ENCODE data around the gene S1PR3. TPM values are rescaled to one million over a fixed set of nuclear protein-coding genes. Genes with fewer than 3 reads are reported as not detected.

The S1PR3 gene
- total RNA-seq, 2 experiments from 2014 or later: not detected

DNA sequence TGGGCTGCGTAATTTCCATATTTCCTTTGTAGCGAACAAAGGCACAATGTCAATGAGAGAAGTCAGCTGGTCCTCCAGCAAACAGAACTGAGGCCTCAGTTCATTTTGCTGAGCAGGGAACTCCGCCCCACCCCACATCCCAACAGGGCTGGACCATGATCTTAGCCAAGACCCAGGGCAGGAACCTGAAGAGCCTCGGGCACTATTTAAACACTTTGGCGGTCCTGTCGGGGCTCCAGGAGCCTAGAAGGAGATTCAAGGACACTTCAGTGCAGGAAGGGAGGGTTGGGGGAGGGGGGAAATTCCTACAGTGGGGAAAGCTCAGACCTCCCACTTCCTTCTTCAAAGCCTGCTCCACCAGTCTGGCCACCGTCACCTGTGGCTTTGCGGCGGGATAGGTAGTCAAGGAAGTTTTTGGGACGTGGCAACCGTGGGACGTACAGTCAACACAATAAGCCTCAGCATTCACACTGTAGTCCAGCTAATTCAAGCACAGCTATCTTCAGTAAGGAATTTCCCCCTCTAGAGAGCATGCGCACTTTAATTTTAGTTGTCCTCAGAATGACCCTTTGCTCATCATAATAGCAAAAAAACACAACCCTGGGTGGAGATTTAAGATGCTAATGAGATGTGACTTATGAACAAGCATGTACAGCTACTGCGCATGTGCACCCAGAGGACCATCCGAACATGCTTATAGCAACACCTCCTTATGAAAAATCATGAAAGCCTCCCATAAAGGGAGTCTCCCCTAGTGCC is 30.9 kb downstream of the S1PR3 start:
- Mint-ChIP-seq H3K36me3 (ENCODE audit: low read depth) (no peaks in the 10 kb centered on the region), H3K9me3 (ENCODE audit: insufficient read depth) (no peaks in the 10 kb centered on the region), H3K4me1 (ENCODE audit: low read depth) (no peaks in the 10 kb centered on the region), H3K27me3 (ENCODE audit: low read depth) (peaks cover 8% of the 10 kb centered on the region), H3K4me3 (no peak overlapping the region), H3K27ac (no peak overlapping the region)
- POLR2A ChIA-PET: no interaction called here
- CTCF ChIA-PET: no interaction called here
- no peak for ATAC-seq
- no peak for DNase-seq

DNA sequence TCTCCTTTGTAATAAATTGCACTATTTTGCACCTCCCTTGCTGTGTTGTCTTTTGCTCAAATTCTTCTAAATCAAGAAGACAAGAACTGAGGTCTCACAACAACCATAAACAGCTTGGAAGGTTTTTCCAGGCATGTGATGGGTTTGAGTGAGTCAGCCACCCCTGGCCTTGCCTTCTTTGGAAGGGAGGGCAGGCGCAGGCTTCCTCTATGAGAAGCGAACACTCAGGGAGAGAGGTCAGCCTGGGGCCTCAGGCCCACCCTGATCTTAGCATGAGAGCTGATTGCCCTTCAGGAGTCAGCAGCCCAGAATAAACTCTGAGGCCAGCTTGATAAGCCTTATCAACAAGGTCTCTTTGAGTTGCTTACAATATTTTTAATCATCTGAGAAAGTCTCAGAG is 31.6 kb downstream of the S1PR3 start:
- DNase-seq (no peak), ATAC-seq (no peak)
- ChIA-PET CTCF (no interaction called here), POLR2A (no interaction called here)
- H3K4me1 Mint-ChIP-seq (ENCODE audit: low read depth): no peaks in the 10 kb centered on the region
- H3K4me3 Mint-ChIP-seq: no peak overlapping the region
- no peaks in the 10 kb centered on the region for H3K36me3 Mint-ChIP-seq (ENCODE audit: low read depth)
- H3K27ac Mint-ChIP-seq: no peak overlapping the region
- H3K27me3 Mint-ChIP-seq (ENCODE audit: low read depth): peaks cover 5% of the 10 kb centered on the region
- H3K9me3 Mint-ChIP-seq (ENCODE audit: insufficient read depth): no peaks in the 10 kb centered on the region

DNA sequence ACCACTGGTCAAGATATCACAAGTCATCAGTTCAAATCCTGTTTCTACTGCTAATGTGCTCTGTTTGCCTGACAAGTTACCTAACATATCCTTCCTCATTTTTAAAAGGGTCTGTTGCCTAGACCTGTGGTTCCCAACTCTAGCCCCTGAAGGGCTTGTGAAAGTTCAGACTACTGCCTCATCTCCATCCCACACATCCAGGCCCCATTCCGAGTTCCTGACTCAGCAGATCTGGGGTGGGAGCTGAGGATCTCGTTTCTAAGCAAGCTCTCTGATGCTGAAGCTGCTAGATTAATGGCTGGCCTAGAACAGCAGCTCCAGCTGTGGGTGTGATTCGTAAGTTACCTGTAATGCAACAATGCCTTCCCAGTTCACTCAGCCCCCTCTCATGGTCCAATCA is 32.5 kb downstream of the S1PR3 start:
- ChIA-PET CTCF (no interaction called here), POLR2A (no interaction called here)
- Mint-ChIP-seq H3K36me3 (ENCODE audit: low read depth) (no peaks in the 10 kb centered on the region), H3K27ac (no peak overlapping the region), H3K27me3 (ENCODE audit: low read depth) (peaks cover 2% of the 10 kb centered on the region), H3K4me3 (no peak overlapping the region), H3K4me1 (ENCODE audit: low read depth) (no peaks in the 10 kb centered on the region), H3K9me3 (ENCODE audit: insufficient read depth) (no peaks in the 10 kb centered on the region)
- ATAC-seq: no peak
- DNase-seq: no peak

DNA sequence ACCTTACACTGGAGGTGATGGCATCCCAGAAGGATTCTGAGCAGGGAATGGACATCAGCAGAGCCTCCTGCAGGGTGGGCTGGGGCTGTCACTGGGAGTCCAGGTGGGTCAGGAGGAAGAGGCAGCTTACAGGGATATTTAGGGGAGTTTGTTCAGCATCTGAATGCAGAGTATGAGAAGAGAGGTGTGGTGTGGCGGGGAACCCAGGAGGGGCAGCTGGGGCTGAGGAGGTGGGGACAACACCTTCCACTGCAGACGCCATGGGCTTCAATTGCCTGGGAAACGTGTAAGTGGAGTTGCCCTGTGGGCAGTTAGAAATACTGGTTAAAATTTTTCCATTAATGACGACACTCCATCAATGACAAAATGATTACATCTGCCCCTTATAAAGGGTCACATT is 33.5 kb downstream of the S1PR3 start:
- Mint-ChIP-seq H3K4me1 (ENCODE audit: low read depth) (no peaks in the 10 kb centered on the region), H3K36me3 (ENCODE audit: low read depth) (no peaks in the 10 kb centered on the region), H3K27ac (no peak overlapping the region), H3K9me3 (ENCODE audit: insufficient read depth) (no peaks in the 10 kb centered on the region), H3K4me3 (no peak overlapping the region), H3K27me3 (ENCODE audit: low read depth) (peaks cover 6% of the 10 kb centered on the region)
- ATAC-seq: no peak
- POLR2A ChIA-PET: no interaction called here
- CTCF ChIA-PET: no interaction called here
- DNase-seq: no peak

DNA sequence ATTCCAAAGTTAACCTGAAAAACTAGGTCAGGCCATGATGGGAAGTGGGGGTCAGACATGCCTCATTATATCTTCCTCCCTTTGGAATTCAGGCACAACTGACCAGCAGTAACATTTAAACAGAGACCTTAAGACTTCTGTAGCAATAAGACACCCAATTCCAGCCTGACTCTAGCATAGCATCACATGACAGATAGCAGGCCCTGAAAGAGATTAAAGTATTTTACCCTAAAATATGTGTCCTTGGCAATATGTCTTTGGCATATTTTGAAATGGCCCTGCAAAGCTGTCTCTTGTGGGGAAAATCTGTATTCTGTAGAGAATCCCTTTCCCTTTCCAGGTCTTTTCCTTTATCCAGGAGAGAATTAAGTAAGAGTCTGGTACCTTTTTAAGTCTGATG is 34.3 kb downstream of the S1PR3 start:
- Mint-ChIP-seq H3K4me1 (ENCODE audit: low read depth) (no peaks in the 10 kb centered on the region), H3K4me3 (no peak overlapping the region), H3K27ac (no peak overlapping the region), H3K9me3 (ENCODE audit: insufficient read depth) (peaks cover 7% of the 10 kb centered on the region), H3K36me3 (ENCODE audit: low read depth) (no peaks in the 10 kb centered on the region), H3K27me3 (ENCODE audit: low read depth) (peaks cover 6% of the 10 kb centered on the region)
- CTCF ChIA-PET: no interaction called here
- POLR2A ChIA-PET: no interaction called here
- ATAC-seq: no peak
- no peak for DNase-seq

DNA sequence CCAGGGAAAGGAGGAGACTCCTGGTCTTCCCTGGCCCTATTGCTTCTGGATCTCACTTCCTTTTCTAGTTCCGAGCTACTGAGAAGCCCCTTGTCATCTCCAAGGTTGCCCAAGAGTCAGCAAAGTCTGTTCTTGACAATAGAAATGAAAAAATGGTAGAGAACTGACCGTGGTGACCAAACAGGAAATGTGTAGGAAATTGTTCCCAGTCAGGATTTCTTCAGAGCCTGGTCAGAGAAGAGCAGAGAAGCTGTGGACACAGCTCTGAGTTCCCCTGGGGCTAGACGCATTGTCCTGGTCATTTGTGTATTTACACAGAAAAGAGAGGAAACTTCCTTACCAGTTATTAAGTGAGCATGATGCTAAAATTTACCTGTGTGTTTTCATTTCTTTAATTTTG is 35.6 kb downstream of the S1PR3 start:
- Mint-ChIP-seq H3K36me3 (ENCODE audit: low read depth) (no peaks in the 10 kb centered on the region), H3K27me3 (ENCODE audit: low read depth) (peaks cover 9% of the 10 kb centered on the region), H3K9me3 (ENCODE audit: insufficient read depth) (peaks cover 10% of the 10 kb centered on the region), H3K27ac (no peak overlapping the region), H3K4me1 (ENCODE audit: low read depth) (no peaks in the 10 kb centered on the region), H3K4me3 (no peak overlapping the region)
- DNase-seq (no peak), ATAC-seq (no peak)
- CTCF ChIA-PET: no interaction called here
- POLR2A ChIA-PET: no interaction called here

DNA sequence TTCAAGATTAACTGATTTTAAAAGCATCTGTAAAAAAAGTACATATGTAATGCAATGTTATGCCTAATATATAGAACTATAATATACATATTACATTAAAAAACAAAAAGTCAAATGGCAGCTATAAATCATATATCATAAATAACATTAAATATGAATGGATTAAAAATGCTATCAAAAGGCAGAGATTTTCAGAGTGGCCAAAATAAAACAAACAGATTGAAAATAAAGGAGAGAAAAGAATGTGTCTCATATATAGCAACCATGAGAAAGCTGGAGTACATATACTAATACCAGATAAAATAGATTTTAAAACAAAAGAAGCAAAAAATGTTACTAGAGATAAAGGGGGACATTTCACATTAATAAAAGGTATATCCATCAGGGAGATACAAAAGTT is 38.5 kb downstream of the S1PR3 start:
- Mint-ChIP-seq H3K36me3 (ENCODE audit: low read depth) (no peaks in the 10 kb centered on the region), H3K4me1 (ENCODE audit: low read depth) (no peaks in the 10 kb centered on the region), H3K4me3 (no peak overlapping the region), H3K27me3 (ENCODE audit: low read depth) (peaks cover 18% of the 10 kb centered on the region), H3K27ac (no peak overlapping the region), H3K9me3 (ENCODE audit: insufficient read depth) (peaks cover 10% of the 10 kb centered on the region)
- ChIA-PET POLR2A (no interaction called here), CTCF (no interaction called here)
- DNase-seq (no peak), ATAC-seq (no peak)

DNA sequence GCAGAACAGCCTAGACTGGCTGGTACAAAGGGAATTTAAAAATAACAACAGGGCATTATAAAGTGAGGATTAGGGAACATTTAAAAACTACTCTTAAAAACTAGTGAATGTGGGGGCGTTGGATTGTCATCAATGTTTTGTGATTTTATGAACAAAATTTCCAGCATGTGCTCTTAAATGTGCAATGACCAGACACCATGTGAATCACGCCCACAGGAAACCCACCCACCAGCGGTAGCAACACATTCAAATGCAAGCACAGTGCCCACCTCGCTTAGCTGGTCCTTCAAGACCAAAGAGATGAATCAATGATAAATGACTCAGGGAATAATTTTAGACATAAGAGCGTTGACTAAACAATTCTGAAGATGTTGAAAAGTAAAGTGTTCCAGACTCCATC is 40.9 kb downstream of the S1PR3 start:
- CTCF ChIA-PET: no interaction called here

DNA sequence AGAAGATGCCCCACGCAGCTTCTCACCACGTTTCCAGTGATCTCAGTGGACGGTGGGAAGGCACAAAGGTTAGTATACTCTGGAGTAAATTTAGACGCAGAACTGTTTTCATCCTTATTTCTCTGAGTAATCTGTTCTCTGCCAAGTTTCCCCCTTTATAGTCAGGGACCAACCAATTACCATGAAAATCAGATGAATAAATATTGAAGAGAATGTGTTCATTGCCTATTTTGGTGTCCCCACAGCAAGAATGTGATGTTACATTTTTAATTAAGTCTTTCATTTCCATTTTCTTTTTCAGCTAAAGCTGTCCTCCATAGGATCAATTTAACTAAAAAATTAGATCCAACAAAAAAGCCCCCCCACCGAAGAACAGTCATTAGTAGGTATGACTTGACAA is 41.4 kb downstream of the S1PR3 start:
- no peak overlapping the region for H3K27ac Mint-ChIP-seq
- peaks cover 25% of the 10 kb centered on the region for H3K27me3 Mint-ChIP-seq (ENCODE audit: low read depth)

More for the DNA sequence above, 40.9 kb downstream of the S1PR3 start:
- Mint-ChIP-seq H3K4me3 (no peak overlapping the region), H3K27ac (no peak overlapping the region), H3K4me1 (ENCODE audit: low read depth) (no peaks in the 10 kb centered on the region), H3K9me3 (ENCODE audit: insufficient read depth) (peaks cover 10% of the 10 kb centered on the region), H3K27me3 (ENCODE audit: low read depth) (peaks cover 26% of the 10 kb centered on the region), H3K36me3 (ENCODE audit: low read depth) (no peaks in the 10 kb centered on the region)
- no peak for ATAC-seq
- DNase-seq: no peak
- POLR2A ChIA-PET: no interaction called here

DNA sequence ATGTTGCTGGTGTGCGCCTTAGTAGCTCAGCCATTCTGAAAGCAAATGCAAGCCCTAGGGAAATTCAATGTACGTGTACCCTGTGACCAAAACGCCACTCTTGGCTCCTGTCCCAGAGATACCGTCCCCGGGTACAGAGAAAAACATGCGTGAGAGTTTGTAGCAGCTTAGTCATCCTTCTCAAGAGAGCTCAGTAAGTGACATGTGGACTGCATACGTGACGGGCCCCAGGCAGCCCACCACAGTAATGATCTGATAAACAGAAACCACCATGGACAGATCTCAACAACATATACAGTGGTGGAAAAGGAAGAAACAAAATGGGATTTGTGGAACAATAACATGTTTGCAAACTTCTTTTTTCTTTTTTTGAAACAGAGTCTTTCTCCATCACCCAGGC is 45.1 kb downstream of the S1PR3 start:
- POLR2A ChIA-PET: no interaction called here
- no peak for ATAC-seq
- H3K27ac Mint-ChIP-seq: no peak overlapping the region
- no peak for DNase-seq
- CTCF ChIA-PET: no interaction called here
- no peaks in the 10 kb centered on the region for H3K36me3 Mint-ChIP-seq (ENCODE audit: low read depth)
- H3K9me3 Mint-ChIP-seq (ENCODE audit: insufficient read depth): no peaks in the 10 kb centered on the region
- no peaks in the 10 kb centered on the region for H3K4me1 Mint-ChIP-seq (ENCODE audit: low read depth)
- peaks cover 19% of the 10 kb centered on the region for H3K27me3 Mint-ChIP-seq (ENCODE audit: low read depth)
- H3K4me3 Mint-ChIP-seq: no peak overlapping the region

More for the DNA sequence above, 41.4 kb downstream of the S1PR3 start:
- Mint-ChIP-seq H3K9me3 (ENCODE audit: insufficient read depth) (peaks cover 10% of the 10 kb centered on the region), H3K36me3 (ENCODE audit: low read depth) (no peaks in the 10 kb centered on the region), H3K4me3 (no peak overlapping the region), H3K4me1 (ENCODE audit: low read depth) (no peaks in the 10 kb centered on the region)
- POLR2A ChIA-PET: no interaction called here
- CTCF ChIA-PET: no interaction called here
- no peak for ATAC-seq
- DNase-seq: no peak

DNA sequence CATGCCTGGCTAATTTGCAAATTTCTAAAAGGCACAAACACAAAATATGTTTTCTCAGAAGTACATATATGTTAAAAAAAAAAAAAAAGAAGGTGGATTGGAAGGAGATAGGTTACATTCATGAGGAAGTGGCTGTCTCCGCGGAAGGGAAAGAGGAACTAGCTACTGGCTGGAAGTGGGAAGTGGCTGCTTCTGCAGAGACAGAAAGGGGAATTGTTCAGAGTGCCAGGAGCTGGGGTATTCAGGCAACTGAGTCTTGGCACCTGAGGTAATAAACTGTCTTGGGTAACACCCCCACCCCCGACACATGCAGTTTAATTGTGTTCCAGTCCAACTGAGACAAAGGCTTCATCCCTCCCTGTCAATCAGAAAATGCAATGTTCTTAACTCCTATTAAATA is 45.6 kb downstream of the S1PR3 start:
- POLR2A ChIA-PET: no interaction called here
- no peak overlapping the region for H3K4me3 Mint-ChIP-seq

DNA sequence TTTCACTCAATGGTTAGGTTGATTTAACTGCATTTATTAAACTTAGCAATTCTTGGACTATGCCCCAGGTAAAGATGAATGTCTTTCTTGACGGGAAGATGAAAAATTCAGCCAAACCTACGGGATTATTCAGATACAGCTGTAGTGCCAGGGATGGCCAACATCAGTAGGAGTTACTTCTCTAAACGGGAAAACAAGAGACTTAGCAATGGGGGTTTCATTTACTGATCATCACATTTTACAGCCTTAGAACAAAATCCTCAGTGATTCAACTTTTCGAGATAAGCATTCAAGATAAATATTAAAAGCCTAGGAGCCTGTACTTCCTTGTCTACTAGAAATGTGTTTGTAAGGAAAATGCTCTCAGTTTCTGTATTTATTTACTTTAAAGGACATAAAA is 46.1 kb downstream of the S1PR3 start:
- no peak overlapping the region for H3K27ac Mint-ChIP-seq
- no peaks in the 10 kb centered on the region for H3K4me1 Mint-ChIP-seq (ENCODE audit: low read depth)
- peaks cover 17% of the 10 kb centered on the region for H3K27me3 Mint-ChIP-seq (ENCODE audit: low read depth)
- CTCF ChIA-PET: no interaction called here
- ATAC-seq (no peak), DNase-seq (no peak)
- H3K4me3 Mint-ChIP-seq: no peak overlapping the region
- H3K9me3 Mint-ChIP-seq (ENCODE audit: insufficient read depth): no peaks in the 10 kb centered on the region
- H3K36me3 Mint-ChIP-seq (ENCODE audit: low read depth): no peaks in the 10 kb centered on the region
- POLR2A ChIA-PET: no interaction called here

More for the DNA sequence above, 45.6 kb downstream of the S1PR3 start:
- H3K9me3 Mint-ChIP-seq (ENCODE audit: insufficient read depth): no peaks in the 10 kb centered on the region
- peaks cover 19% of the 10 kb centered on the region for H3K27me3 Mint-ChIP-seq (ENCODE audit: low read depth)
- no peak overlapping the region for H3K27ac Mint-ChIP-seq
- H3K4me1 Mint-ChIP-seq (ENCODE audit: low read depth): no peaks in the 10 kb centered on the region
- ATAC-seq (no peak), DNase-seq (no peak)
- H3K36me3 Mint-ChIP-seq (ENCODE audit: low read depth): no peaks in the 10 kb centered on the region
- CTCF ChIA-PET: no interaction called here

DNA sequence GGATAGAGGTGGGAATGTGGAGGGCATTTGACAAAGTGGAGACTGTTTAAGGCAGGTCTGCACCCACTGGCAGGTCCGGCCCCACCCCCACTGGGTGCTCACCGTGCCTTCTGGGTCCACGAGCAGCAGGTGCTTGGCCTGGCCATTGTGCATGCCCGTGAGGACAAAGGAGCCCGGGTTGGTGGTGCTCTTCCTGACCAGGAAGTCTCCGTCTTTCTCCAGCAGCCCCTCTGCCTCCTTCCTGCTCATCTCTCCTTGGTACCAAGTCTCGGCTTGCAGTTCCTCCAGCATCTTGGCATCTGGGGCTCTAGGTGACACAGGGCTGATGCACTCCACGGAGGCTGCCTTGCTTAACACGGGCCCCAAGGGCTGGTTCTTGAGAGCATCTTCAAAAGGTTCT is 46.6 kb downstream of the S1PR3 start:
- H3K9me3 Mint-ChIP-seq (ENCODE audit: insufficient read depth): no peaks in the 10 kb centered on the region
- ATAC-seq (no peak), DNase-seq (no peak)
- H3K27ac Mint-ChIP-seq: no peak overlapping the region
- peaks cover 17% of the 10 kb centered on the region for H3K27me3 Mint-ChIP-seq (ENCODE audit: low read depth)
- ChIA-PET CTCF (no interaction called here), POLR2A (no interaction called here)
- no peaks in the 10 kb centered on the region for H3K36me3 Mint-ChIP-seq (ENCODE audit: low read depth)
- H3K4me1 Mint-ChIP-seq (ENCODE audit: low read depth): no peaks in the 10 kb centered on the region
- no peak overlapping the region for H3K4me3 Mint-ChIP-seq

Data from activated CD8-positive, alpha-beta T cell treated with anti-CD3 and anti-CD28 coated beads, Interleukin-2, amount 10 ng/mL, durations not matched to agents 7 days and 5 days (primary cell).